VCaP (cell line): ENCODE measurements around the gene HMGCS2.

ENCODE experiments used
- H3K27ac ChIP-seq: fragments of 450-650 bp; 2 replicates; pipeline ENCODE4 v1.5.1; 2017
- TF ChIP-seq, protein P1 (sequence below): fragments of 450-650 bp; conservative IDR thresholded peaks from 2 replicates; pipeline ENCODE4 v1.5.1; 2017; ENCODE audit warnings: mild to moderate bottlenecking, moderate library complexity

The HMGCS2 gene

DNA sequence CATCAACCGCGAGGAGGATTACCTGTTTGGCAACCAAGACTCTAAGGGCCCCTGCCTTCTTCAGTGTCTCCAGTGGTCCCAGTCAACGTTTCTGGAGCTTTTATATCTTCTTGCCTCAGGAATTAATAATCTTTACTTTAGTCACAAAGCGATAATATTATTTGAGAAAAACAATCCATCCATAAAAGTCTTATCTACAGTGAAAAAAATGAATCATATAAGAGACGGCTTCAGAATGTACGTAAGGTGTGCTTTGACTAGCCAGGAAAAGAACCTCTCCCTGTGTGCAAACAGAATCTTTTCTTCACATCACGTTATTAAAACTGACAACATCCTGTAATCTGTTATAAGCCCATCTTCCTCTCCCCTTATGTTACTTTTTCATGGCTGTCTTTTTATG is 42.7 kb upstream of the HMGCS2 start, which contains the start of gene REG4:
Gene REG4, minus strand, starts transcription at position 74 of the 400 bp plus-strand sequence. CDS start 2,691 bp downstream, outside the sequence.
- TF ChIP-seq, protein P1, sequence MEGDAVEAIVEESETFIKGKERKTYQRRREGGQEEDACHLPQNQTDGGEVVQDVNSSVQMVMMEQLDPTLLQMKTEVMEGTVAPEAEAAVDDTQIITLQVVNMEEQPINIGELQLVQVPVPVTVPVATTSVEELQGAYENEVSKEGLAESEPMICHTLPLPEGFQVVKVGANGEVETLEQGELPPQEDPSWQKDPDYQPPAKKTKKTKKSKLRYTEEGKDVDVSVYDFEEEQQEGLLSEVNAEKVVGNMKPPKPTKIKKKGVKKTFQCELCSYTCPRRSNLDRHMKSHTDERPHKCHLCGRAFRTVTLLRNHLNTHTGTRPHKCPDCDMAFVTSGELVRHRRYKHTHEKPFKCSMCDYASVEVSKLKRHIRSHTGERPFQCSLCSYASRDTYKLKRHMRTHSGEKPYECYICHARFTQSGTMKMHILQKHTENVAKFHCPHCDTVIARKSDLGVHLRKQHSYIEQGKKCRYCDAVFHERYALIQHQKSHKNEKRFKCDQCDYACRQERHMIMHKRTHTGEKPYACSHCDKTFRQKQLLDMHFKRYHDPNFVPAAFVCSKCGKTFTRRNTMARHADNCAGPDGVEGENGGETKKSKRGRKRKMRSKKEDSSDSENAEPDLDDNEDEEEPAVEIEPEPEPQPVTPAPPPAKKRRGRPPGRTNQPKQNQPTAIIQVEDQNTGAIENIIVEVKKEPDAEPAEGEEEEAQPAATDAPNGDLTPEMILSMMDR, result no peak
- H3K27ac ChIP-seq, result no peak within 1 kb of the TSS

- no peak overlapping the region for H3K27ac ChIP-seq
- TF ChIP-seq, protein P1, result peak; percentile 96
Measured at GRCh38 chr1:119808972-119809550, 40.4 kb upstream of the HMGCS2 start.

DNA sequence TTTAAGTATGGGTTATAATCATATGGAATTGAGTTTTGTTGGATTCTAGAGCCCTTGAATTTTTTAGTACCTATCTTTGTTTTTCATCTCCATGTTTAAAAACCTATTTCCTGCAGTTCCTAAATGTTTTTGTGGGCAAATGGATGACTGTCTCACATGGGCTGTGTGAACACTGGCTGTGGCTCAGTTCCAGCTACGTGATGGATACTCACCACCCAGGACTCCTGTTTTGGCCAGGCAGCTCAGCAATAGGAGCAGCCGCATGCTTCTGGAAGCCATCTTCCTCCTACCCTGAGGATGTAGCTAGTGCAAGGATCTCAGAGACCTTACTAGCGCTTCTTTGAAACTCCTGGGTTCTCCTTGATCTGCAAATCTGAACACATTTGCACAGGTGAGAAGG is 39.8 kb upstream of the HMGCS2 start:
- TF ChIP-seq, protein P1, result no peak
- no peak overlapping the region for H3K27ac ChIP-seq

DNA sequence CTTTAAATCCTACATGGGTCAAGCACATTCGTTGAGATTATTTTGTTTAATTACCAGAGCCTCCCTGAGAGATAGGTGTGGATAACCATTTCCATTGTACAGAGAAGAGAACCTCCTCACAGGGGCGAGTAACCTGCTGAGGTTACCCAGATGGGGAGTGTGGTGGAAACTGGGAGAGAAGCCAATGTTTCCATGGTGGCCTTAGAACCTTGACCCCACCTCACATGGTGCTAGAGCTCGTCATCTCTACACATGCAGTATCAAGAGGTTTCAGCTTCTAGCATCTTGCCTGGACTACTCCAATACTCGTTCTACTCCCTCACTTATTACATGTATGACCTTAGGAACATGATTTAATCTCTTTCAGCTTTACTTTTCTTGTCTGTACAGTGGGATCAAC is 37.8 kb upstream of the HMGCS2 start:
- H3K27ac ChIP-seq, result no peak overlapping the region
- TF ChIP-seq, protein P1, result no peak

DNA sequence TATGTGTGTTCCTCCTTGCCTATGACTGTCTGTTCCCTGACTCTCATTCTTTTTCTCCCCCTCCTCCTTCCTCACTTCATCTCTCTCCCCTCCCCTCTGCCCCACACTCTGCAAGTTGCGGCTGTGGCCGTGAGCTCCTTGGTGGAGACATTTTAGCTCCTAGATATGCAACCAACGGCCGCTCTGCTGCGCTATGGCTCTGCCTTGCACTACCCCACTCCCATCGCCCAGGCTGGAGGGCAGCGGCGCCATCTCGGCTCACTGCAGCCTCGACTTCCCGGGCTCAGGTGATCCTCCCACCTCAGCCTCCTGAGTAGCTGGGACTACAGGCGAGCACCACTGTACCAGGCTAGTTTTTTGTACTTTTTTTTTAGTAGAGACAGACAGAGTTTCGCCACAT is 37.0 kb upstream of the HMGCS2 start:
- TF ChIP-seq, protein P1, result no peak
- H3K27ac ChIP-seq, result no peak overlapping the region

DNA sequence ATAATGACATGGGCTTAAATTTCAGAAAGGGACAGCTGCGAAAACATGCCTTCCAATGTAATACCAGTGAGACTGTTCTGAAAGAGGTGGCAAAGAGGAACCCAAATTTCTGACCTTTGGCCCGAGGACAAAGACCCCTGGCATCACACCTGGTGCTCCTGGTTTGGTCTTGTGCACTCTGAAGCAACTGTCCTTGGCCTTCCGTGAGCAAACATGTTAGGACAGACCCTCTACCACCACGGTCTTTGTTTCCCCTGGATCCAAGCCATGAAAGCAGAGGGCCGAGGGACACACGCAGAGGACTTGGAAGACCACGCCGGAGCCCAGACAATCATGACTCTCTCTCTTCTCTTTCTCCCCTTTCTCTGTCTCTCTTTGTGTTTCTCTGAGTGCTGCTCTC is 36.5 kb upstream of the HMGCS2 start:
- TF ChIP-seq, protein P1, result no peak
- no peak overlapping the region for H3K27ac ChIP-seq

DNA sequence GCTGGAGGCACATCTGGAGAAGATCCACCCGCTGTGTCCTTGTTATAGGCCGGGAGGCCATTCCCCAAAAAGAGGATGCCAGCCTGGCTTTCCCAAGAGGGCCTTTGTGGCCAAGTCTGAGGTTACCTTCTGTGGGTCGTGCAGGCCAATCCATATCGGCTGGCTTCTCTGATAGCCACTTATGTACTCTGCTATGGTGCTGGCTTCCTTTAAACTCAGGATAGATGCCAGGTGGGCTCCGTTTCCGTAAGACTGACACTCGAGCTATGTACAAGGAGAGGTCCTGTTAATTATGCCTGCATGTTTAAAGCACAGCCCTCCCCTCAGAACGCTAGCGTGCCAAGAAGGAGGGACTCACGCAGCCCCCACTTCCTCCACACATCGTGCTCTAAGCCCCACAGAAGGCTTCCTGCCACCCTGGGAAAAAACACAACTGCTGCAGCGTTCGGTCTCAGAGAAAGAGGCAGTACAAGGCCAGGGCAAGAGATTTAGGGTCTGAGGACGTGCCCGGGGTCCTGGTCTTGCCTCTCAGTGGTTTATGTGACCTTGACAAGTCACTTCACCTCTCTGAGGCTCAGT is 31.0 kb upstream of the HMGCS2 start:
- no peak overlapping the region for H3K27ac ChIP-seq
- TF ChIP-seq, protein P1, result no peak
